ENCODE results near the gene GAREM1.

GAREM1 gene

DNA sequence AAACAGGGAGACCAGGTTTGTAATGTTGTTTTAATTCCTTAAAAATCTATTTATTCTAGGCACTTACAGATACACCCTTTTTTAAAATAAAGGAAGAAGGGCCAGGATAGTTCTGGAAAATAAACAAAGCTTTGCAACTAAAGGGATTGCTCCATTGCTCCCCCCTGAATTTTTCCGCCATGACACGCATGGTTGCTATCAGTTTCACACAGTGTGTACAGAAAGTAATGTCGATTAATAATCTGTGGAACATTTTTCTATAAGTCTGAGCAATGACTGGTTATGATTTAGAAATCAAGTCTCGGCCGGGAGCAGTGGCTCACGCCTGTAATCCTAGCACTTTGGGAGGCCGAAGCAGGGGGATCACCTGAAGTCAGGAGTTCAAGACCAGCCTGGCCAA is 90.8 kb downstream of the GAREM1 start:
- no peak for TF ChIP-seq POLR2A (IDR thresholded peaks at IDR 0.05; ENCODE audit: low read depth, low read length)
- no peak for FAIRE-seq
- DNase-seq (ENCODE audit: insufficient read length, low spot score), result no peak

GRCh38 chr18:32378705-32379104 is 92.0 kb downstream of the GAREM1 start:
- FAIRE-seq, result no peak
- TF ChIP-seq POLR2A (IDR thresholded peaks at IDR 0.05; ENCODE audit: low read depth, low read length), result no peak
- no peak for DNase-seq (ENCODE audit: insufficient read length, low spot score)

- no peak for TF ChIP-seq POLR2A (IDR thresholded peaks at IDR 0.05; ENCODE audit: low read depth, low read length)
- DNase-seq (ENCODE audit: insufficient read length, low spot score) (no peak), FAIRE-seq (no peak)
Measured at GRCh38 chr18:32373995-32374394, 96.7 kb downstream of the GAREM1 start.

- DNase-seq (ENCODE audit: insufficient read length, low spot score), result no peak
- FAIRE-seq, result no peak
- TF ChIP-seq POLR2A (IDR thresholded peaks at IDR 0.05; ENCODE audit: low read depth, low read length), result no peak
Measured at GRCh38 chr18:32373505-32373904, 97.2 kb downstream of the GAREM1 start.

GRCh38 chr18:32372381-32373061 is 98.2 kb downstream of the GAREM1 start:
- FAIRE-seq, result no peak
- DNase-seq (ENCODE audit: insufficient read length, low spot score), result no peak
- no peak for TF ChIP-seq POLR2A (IDR thresholded peaks at IDR 0.05; ENCODE audit: low read depth, low read length)

- no peak for TF ChIP-seq POLR2A (IDR thresholded peaks at IDR 0.05; ENCODE audit: low read depth, low read length)
- no peak for FAIRE-seq
- no peak for DNase-seq (ENCODE audit: insufficient read length, low spot score)
Measured at GRCh38 chr18:32372047-32372380, 98.7 kb downstream of the GAREM1 start.

DNA sequence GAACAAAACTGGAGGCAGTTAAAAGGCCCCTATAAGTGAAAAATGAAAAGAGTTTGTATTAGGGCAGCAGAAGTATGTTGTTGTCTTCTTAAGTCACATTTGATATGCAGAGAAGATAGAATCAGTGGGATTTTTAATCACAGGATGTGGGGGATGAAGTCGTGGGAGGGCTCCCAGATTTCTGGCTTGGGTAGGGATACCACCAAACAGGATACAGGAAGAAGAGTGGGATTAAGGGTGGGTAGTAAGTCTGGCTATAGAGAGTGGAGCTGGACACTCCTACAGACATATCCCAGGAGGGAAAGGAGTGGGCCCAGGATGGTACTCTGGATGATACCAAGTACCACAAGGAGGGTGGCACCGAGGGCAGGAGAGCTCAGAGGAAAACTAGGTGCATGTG is 99.3 kb downstream of the GAREM1 start:
- no peak for TF ChIP-seq POLR2A (IDR thresholded peaks at IDR 0.05; ENCODE audit: low read depth, low read length)
- DNase-seq (ENCODE audit: insufficient read length, low spot score), result no peak
- FAIRE-seq, result no peak

GRCh38 chr18:32368991-32369390 is 101.7 kb downstream of the GAREM1 start:
- TF ChIP-seq POLR2A (IDR thresholded peaks at IDR 0.05; ENCODE audit: low read depth, low read length), result no peak
- FAIRE-seq (no peak), DNase-seq (ENCODE audit: insufficient read length, low spot score) (no peak)

- no peak for TF ChIP-seq POLR2A (IDR thresholded peaks at IDR 0.05; ENCODE audit: low read depth, low read length)
- FAIRE-seq (no peak), DNase-seq (ENCODE audit: insufficient read length, low spot score) (no peak)
Measured at GRCh38 chr18:32368170-32368569, 102.5 kb downstream of the GAREM1 start.

DNA sequence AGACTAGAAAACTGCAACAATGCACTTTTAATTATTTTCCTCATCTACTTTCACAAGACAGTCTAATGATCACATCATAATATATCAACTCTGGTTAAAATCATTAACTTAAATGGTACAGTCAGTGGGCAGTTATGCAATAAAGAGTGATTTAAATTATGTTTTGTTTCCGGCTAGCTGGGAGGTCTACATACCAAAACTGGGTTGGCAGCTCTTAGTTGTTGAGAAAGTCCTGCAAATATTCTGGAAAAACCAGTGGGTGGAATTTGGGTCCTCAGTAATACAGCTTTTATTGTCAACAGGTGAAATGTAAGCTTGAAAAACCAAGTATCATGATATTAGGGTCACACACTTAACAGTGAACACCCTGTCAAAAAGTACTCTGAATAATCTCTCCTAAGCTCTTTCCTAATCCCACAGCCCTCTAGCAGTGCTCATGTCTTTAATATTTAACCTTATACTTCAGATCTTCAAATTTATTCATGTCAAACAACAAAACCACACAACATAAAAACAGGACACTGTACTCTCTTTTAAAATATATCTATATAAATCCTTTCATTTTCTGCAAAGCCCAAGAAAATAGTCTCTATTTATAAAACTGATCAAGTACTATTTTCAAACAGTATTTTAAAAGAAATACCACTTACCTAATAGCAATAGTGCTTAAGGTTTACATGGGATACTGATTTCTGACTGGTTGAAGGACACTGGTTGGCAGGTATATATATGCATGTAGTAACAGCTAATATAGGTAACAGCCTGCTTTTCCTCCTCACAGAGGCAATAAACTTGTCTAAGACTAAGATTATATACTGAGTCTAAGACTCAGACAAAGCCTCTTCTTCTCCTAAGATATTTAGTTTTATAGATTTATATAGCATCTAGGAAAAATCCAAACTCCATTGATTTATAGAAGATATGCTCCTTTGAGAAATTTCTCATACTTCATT is 103.8 kb downstream of the GAREM1 start:
- FAIRE-seq (no peak), DNase-seq (ENCODE audit: insufficient read length, low spot score) (no peak)
- no peak for TF ChIP-seq POLR2A (IDR thresholded peaks at IDR 0.05; ENCODE audit: low read depth, low read length)

GRCh38 chr18:32362484-32362883 is 108.2 kb downstream of the GAREM1 start:
- DNase-seq (ENCODE audit: insufficient read length, low spot score), result no peak
- TF ChIP-seq POLR2A (IDR thresholded peaks at IDR 0.05; ENCODE audit: low read depth, low read length), result no peak
- FAIRE-seq, result no peak

- TF ChIP-seq POLR2A (IDR thresholded peaks at IDR 0.05; ENCODE audit: low read depth, low read length), result no peak
- DNase-seq (ENCODE audit: insufficient read length, low spot score), result no peak
- FAIRE-seq, result no peak
Measured at GRCh38 chr18:32360682-32361345, 109.9 kb downstream of the GAREM1 start.

- TF ChIP-seq POLR2A (IDR thresholded peaks at IDR 0.05; ENCODE audit: low read depth, low read length), result no peak
- no peak for FAIRE-seq
Measured at GRCh38 chr18:32358529-32358928, 112.2 kb downstream of the GAREM1 start.

DNA sequence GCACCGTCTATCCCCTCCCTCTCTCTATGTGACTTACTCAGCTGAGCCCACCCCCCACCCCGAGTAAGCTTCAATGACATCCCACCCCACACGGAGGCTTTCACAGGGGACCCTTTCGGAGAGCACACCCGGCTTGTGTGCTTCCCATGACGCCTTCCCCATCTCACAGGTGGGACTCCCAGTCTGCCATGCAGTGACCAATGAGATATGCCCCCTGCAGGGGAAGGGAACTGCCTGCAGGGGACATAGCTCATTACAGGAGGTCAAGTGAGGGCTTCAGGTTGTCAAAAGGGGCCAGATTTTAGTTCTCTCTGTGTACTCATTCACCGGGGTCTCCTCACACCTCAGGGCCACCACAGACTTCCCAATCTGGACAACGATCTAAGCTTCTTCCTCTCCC is 112.6 kb downstream of the GAREM1 start:
- no peak for FAIRE-seq
- DNase-seq (ENCODE audit: insufficient read length, low spot score), result no peak
- no peak for TF ChIP-seq POLR2A (IDR thresholded peaks at IDR 0.05; ENCODE audit: low read depth, low read length)

More at GRCh38 chr18:32358529-32358928, 112.2 kb downstream of the GAREM1 start:
- DNase-seq (ENCODE audit: insufficient read length, low spot score), result no peak
